DMS153 treated with DMSO at 0.1 percent for 48 hours (cell line): ENCODE measurements around the gene CES2.
A peak's percentile ranks its signal among the peaks of the same experiment; 100 is the strongest.
"Not testable (repeated sequence)": the region's sequence is repeated elsewhere in the genome, so short reads cannot be mapped to it uniquely, and the experiment has no call there.

Experiments used
- DNase-seq: peaks from one replicate; lab custom pipeline; 2025; ENCODE audit not compliant: unreplicated experiment; lab: John Stamatoyannopoulos, UW

CES2 gene

DNA sequence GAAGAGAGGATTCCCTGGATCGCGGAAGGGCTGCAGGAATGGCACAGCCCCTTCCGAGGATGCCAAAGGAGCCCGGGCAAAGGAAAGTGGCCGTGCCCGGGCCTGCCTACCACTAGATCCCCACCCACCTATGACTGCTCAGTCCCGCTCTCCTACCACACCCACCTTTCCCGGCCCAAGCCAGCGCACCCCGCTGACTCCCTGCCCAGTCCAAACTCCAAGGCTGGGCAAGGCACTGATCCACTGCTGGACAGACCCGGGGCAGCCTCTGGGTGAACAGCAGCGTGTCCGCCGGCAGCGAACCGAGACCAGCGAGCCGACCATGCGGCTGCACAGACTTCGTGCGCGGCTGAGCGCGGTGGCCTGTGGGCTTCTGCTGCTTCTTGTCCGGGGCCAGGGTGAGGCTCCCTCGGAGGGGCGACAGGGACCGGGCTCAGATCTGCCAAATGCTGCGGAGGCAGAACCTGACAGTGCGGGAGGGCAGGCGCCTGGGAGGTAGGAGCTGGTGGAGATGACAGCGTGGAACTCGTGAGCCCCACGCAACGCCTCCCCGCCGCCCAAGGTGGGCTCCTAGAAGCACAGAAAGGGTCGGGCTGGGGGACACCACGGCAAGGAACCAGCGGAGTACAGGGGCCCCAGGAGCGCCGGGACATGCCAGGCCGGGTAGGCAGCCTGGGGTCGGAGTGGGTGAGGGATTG is at the start of gene CES2:
Gene CES2 (plus strand): TSS at position 203 of the 698 bp plus-strand sequence. CDS start 120 bp downstream, at position 323.
- DNase-seq: no peak

GRCh38 chr16:66886321-66886720 is 49.0 kb upstream of the CES2 start:
- DNase-seq: no peak

DNA sequence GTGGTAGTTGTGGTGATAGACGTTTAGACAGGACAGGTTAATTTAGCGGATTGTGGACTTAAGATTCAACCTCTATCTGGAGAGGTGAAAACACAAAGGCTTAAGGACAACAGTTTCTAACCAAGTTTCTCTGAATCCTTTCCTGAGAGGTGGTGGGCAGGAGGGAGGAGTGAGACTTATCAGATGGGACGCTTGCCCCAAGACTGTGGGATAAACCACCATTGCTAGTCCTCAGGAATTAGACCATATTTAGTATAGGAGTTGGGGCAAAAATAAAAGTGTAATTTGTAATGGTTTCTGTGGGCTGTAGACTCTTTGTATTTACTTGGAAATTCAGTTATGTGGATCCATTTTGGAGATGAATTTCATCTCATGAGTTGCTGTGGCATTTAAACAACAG is 48.4 kb upstream of the CES2 start:
- no peak for DNase-seq

- no peak for DNase-seq
These were observed 46.4 kb upstream of the CES2 start for GRCh38 chr16:66888647-66889615.

DNA sequence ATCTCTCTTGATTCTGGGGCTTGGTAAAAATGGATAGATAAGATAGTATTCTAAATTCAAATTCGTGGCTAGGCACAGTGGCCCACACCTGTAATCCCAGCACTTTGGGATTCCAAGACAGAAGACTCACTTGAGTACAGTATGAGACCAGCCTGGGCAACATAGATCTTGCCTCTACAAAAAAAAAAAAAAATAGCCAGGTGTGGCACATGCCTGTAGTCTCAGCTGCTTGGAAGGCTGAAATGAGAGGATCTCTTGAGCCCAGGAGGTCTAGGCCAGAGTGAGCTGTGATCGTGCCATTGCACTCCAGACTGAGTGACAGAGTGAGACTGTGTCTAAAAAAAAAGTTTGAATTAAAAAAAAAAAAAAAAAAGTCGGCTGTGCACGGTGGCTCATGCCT is 45.7 kb upstream of the CES2 start:
- DNase-seq: no peak

DNA sequence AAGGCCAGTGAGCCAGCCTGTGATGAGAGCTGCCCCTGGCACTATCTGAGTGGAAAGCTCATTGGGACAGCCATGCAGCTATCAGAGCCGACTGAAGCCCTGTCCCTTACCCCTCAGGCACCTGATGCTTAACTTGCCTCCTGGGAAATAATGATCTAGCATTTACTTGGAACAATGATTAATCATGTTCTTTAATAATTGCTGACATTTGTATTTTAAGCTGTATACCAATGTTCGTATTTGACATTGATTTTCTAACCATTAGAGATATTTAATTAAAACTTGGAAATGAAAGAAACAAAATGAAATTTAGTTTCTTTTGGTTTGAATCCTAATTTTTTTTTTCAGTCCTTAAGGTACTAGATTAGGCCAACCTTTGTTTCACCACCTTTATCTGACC is 44.5 kb upstream of the CES2 start:
- DNase-seq: no peak

GRCh38 chr16:66891360-66891759 is 44.0 kb upstream of the CES2 start:
- DNase-seq: no peak

GRCh38 chr16:66891797-66892196 is 43.5 kb upstream of the CES2 start:
- no peak for DNase-seq

DNA sequence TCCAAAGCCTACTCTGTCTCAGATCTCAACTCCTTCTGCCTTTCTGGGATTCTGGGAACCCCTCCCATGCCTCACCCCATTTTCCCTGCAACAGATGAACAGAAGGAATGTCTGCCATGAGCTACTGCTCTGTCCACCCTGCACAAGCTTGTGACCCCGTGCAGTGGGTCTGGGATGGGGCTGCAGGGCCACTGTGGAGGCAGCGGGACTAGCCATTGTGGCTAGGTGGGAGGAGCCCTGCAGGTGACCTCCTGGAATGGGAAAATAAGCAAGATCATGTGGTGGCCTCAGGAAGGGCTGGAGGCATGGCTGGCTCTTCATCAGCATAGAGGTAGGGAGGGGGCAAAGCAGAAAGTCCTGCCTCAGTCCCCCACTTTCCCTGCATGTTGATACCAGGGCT is 41.3 kb upstream of the CES2 start:
- no peak for DNase-seq

GRCh38 chr16:66894948-66895688 is 40.2 kb upstream of the CES2 start:
- peak; percentile 53 for DNase-seq

DNA sequence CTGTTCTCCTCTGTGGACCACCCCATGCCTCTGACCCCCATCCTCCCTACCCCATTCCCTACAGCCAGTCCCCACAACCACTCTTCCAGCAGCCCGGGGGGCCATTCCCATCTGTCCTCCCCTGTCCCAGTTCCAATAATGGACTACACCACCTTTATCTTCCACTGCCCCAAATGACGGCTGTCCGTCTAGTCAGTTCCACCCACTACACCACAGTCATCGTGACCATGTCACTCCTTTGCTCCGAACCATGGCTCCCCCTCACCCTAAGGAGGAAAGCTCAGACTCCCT is 39.7 kb upstream of the CES2 start:
- DNase-seq: no peak

DNA sequence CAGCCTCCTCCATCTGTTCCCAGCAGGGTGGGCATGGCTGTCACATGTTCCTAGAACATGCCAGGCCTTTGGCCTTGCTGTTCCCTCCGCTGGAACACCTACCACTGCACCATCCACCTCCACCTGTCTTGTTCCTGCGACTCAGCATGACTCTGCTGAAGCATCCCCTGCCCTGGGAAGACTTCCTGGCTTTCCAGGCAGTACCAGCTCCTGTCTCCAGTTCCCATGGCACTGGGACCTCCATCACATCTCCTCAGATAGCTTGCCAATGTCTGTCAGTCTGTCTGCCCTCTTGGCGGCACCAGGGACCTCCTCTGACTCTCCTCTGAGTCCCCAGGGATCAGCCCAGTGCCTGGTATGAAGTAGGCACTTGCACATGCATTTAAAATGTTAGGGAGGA is 39.3 kb upstream of the CES2 start:
- DNase-seq: no peak

- DNase-seq: not testable (repeated sequence)
These were observed 38.6 kb upstream of the CES2 start for GRCh38 chr16:66896682-66897081.

DNA sequence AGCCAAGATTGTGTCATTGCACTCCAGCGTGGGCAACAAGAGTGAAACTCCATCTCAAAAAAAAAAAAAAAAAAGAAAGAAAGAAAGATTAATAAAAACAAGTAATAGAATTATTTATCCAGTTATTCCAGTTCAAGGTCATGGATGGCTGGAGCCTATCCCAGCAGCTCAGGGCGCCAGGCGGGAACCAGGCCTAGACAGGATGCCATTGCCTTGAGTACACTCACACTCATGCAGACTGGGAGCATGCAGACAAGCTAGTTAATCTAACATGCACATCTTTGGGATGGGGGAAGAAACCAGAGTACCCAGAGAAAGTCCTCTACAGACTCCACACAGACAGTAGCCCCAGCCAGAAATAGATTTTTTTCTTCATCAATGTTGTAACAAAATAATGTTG is 37.1 kb upstream of the CES2 start:
- no peak for DNase-seq

DNA sequence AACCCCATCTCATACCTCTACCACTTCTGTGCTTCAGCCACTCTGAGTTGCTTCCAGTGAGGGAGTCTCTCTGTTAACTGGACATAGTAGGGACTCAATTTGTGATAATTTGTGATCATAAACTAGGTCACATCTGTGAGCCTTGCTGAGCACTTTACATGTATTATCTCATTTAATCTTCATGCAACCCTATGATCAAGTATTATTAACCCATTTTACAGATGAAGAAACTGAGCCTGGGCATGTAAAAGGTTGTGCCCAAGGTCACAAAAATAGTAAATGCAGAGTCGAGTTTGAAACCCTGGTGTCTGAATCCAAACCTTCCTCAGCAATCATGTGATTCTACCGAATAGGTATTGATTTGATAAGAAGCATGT is 36.4 kb upstream of the CES2 start:
- DNase-seq: no peak

DNA sequence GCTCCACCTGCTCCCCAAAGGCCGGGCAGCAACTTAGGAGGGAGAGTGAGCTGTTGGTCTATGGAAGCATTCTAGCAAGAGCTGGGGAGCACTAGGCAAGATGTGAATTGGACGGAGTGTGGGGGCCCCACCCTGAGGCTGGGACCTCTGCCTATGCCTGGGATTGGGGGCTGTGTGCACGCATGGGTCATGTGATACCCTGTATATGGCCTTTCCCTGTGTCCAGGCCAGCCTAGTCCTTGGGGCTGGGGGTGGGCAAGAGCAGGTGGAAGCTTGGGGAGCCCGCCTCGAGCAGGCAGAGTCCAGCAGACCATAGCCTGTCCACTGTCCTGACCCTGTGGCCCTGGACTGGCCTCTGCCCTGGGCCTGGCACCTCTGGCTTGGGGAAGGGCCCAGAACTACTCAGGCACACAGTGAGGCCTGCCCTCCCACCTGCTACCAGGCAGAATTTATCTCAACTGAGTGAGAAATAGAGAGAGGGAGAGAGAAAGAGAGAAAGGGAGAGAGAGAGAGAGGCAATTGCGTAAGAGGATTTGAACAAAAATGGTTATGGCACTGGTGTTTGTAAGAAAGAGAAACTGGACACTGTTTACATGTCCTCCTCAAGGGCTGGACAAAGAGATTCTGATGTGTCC is 35.9 kb upstream of the CES2 start:
- DNase-seq: no peak

- DNase-seq: peak; percentile 2
These were observed 35.2 kb upstream of the CES2 start for GRCh38 chr16:66899945-66900710.

DNA sequence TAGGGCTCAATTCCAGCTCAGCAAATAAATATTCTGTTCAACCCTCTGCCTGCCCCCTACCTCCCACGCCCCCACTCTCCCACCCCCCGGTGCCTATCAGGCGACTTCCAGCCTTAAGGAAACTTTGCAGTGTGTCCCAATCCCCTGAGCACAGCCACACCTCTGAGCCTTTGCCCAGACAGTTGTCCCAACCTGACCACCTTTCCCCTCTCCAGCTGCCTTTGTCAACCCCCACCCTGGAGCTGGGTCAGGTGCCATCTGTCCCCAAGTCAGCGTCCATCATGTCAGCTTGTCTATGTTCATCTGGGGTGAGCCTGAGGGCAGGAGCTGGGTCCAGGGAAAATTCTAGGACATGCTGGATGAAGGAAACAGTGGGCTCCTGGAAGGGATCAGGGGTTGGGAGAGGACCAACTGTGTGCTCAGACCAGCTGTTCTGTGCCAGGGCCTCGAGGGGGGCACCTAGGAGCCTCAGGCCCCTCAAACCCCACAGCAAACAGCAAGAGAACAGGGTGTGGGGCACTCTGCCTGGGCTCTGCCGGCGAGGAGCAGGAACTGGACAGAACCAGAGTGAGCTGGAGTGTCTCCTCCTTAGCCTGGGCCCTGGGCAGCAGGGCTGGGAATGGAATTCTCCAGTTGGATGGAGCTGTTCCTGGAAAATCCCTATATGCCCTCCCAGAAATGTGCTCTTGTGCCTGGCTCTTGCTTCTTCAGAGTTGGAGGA is 34.4 kb upstream of the CES2 start:
- no peak for DNase-seq

DNA sequence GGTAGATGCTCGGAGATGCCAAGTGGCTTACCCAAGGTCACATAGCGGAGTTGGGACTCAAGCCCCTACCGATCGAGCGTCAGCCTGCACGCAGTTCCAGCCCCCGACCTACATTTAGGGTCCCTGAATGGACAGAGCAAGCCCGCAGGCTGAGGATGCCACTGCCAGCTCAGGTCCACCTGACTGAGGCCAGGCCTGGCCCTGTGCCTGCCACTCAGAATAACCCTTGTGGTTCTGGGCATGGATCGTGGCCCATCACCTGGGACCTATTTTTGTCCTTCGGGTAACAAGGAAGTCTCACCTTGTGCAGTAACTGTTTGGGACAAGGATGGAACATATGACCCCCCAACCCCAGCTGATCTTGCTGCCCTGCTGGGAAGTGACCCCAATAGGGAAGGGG is 33.7 kb upstream of the CES2 start:
- DNase-seq: no peak
